ENCODE data around the gene HUS1.
"Not testable (repeated sequence)": the region's sequence is repeated elsewhere in the genome, so short reads cannot be mapped to it uniquely, and the experiment has no call there.

The HUS1 gene

DNA sequence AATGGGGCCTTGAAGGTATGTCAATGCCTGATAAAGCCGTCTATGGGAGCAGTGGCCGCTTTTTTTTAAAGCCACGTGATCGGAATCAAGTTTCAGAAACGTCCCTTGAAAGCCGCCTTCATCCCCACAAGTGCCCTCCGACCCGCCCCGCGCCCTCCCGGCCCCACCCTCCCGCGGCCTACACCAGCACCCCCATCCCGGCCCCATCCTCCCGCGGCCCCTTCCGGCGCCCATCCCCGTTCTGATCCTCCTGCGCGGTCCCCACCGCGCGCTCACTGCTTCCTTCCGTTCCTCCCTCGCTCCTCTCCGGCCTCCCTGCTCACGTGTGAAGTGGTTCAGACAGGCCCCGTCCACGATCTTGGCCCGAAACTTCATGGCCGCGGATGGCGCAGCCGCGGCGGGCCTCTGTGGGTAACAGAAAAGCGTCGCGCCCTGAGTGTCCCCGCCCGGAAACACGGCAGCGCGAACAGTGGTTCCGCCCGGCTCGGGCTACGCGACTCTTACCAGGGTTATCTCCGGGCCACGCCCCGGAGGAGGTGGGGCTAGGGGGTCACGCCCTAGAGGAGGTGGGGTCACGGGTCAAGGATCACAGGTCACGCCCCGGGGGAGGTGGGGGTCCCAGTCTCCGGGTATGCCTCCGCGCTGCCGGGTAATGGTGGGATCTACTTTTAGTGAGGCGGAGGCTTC lies at the start of gene HUS1:
TSS of gene HUS1 (minus strand) at position 471 of the 687 bp plus-strand sequence. CDS start at position 375, 96 bp downstream.
- peak; percentile 90 for DNase-seq

DNA sequence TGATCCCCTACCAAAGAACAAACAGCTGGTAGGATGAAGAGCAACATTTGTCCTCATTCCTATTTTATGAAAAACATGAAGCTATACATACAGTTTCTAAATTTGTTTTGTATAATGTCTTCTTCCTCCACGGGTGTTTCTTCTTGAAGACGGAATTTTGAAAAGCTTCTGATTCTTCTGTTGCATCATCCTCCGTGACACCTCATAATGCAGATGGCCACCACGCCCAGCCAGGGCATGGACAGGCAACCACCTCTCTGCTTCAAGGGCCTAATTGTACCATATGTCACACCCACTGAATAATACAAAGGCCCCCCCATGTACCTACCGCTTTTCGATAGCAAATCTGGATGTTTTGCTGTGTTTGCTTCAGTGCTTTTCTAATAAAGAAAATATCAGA lies 49.5 kb upstream of the HUS1 start, which contains the start of gene SUN3:
TSS of gene SUN3 (minus strand) at position 170 of the 400 bp plus-strand sequence. CDS start at position 1, 169 bp downstream.
- no peak for DNase-seq

DNA sequence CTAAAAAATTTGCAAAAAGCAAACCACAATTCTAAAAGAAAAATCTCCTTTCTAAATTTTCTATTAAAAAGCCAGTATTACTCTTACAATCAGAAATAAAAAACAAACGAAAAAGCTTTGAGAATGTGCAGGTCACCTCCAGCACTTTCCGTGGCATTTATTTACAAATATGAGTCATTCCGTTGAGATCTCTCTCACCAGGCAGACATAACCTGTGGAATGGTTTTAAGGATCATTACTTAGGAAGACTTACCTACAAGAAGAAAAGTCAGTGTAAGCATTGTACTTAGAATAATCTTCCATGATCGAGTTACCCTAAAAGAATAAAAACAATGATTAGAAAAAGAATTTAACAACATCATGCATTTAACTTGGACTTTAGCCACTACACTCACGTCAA lies 46.2 kb upstream of the HUS1 start:
- no peak for DNase-seq

- DNase-seq, result no peak
These were observed 38.3 kb upstream of the HUS1 start for GRCh38 chr7:48017674-48018073.

- DNase-seq, result no peak
These were observed 37.2 kb upstream of the HUS1 start for GRCh38 chr7:48016641-48017040.

DNA sequence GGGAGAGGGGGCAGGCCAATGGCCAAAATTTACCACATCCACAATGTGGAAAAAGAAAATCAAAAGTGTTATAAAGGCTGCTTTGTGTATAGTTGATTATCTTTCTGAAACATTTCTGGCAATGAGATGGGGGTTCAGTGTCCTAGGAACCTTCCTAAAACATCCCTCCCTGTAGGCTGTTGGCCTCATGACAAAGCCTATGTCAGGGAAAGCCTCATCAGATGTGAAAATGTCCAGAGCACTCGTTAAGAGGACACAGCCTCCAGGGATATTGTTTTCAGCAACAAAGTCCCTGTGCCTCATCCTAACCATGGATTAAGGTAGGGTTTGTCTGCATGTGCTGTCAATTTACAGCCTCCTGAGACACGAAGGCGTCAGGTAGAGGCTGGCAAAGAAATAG lies 32.5 kb upstream of the HUS1 start:
- DNase-seq, result no peak

- DNase-seq, result no peak
These were observed 31.9 kb upstream of the HUS1 start for GRCh38 chr7:48011323-48011722.

DNA sequence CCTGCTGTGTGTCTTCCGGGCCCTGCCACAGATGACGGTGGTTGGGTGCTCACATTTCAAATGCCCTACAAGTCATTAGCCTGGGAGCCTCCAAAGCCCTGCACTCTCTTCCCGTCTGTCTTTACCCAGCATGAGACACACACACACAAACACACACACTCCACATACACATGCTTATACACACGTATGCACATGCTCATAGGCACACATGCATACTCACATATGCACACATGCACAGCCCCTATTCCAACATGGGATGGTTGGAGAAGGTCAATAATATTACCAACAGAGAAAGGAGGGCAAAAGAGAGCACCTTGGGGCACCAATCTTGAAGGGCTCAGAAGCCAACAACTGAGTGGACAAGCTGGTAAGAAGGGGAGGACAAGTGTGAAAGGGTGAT lies 30.5 kb upstream of the HUS1 start:
- DNase-seq, result no peak

- no peak for DNase-seq
These were observed 29.8 kb upstream of the HUS1 start for GRCh38 chr7:48009257-48009656.

DNA sequence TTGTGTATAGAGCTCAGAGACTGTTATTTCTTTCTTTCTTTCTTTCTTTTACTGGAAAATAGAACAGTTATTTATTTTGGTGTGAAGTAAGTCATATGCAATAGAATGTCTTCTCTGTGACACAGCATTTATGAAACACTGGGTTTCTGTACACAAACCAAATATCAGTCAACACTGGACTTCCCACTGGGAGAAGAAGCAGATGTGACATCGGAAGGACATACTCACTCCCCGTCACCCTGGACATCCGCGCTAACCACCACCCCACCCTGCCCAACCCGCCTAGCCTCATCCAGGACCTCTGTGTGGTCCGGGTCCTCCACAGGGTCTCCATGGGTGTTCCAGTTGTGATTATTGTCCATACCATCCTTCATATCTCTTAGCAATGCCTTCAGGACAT lies 27.5 kb upstream of the HUS1 start:
- no peak for DNase-seq

GRCh38 chr7:48004638-48005037 lies 25.2 kb upstream of the HUS1 start:
- DNase-seq, result no peak

- DNase-seq, result no peak
These were observed 24.6 kb upstream of the HUS1 start for GRCh38 chr7:48004032-48004431.

GRCh38 chr7:48000164-48000563 lies 20.7 kb upstream of the HUS1 start:
- not testable (repeated sequence) for DNase-seq

DNA sequence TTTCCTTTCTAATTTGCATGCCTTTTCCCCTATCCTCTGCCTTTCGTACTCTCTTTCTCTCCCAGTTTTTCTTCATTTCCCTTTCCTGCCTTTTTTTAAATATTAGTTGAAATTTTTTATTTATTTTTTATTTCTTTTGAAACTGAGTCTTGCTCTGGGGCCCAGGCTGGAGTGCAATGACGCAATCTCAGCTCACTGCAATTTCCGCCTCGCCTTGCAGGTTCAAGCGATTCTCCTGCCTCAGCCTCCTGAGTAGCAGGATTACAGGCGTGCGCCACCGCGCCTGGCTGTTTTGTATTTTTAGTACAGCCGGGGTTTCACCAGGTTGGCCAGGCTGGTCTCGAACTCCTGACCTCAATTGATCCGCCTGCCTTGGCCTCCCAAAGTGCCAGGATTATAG lies 20.0 kb upstream of the HUS1 start:
- no peak for DNase-seq

GRCh38 chr7:47992446-47992845 lies 13.0 kb upstream of the HUS1 start:
- DNase-seq, result no peak

- DNase-seq, result peak; percentile 78
These were observed 12.4 kb upstream of the HUS1 start for GRCh38 chr7:47991741-47992311.

DNA sequence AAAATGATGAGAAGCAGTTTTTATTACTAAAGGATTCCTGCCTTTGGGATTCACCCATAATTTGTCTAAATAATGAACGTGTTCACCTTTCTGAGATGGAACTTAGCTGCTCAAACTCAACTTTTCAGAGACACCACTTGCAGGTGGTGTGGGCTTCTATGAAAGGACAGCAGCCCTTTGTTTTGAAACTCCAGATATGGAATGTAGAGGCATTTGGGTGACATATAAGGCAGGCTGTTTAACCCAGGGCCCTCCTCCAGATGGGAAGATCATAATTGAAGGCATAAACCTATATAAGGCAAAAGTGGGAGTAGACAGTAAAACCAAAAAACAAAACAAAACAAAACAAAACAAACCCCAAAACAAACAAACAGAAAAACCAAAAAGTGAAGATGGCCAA lies 11.9 kb upstream of the HUS1 start:
- DNase-seq, result no peak

GRCh38 chr7:47990592-47990991 lies 11.2 kb upstream of the HUS1 start:
- no peak for DNase-seq

DNA sequence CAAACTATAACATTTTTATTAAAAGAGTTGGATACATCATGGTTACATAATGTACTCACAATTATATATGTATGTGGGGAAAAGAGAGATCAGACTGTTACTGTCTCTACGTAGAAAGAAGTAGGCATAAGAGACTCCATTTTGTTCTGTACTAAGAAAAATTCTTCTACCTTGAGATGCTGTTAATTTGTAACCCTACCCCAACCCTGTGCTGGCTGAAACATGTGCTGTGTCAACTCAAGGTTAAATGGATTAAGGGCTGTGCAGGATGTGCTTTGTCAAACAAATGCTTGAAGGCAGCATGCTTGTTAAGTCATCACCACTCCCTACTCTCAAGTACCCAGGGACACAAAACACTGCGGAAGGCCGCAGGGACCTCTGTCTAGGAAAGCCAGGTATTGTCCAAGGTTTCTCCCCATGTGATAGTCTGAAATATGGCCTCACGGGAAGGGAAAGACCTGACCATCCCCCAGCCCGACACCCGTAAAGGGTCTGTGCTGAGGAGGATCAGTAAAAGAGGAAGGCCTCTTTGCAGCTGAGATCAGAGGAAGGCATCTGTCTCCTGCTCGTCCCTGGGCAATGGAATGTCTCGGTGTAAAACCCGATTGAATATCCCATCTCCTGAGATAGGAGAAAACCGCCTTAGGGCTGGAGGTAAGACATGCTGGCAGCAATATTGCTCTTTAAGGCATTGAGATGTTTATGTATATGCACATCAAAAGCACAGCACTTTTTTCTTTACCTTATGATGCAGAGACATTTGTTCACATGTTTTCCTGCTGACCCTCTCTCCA lies 10.4 kb upstream of the HUS1 start:
- not testable (repeated sequence) for DNase-seq

GRCh38 chr7:47988496-47989386 lies 9.3 kb upstream of the HUS1 start:
- DNase-seq, result no peak

- no peak for DNase-seq
These were observed 3.2 kb upstream of the HUS1 start for GRCh38 chr7:47982610-47983009.

DNA sequence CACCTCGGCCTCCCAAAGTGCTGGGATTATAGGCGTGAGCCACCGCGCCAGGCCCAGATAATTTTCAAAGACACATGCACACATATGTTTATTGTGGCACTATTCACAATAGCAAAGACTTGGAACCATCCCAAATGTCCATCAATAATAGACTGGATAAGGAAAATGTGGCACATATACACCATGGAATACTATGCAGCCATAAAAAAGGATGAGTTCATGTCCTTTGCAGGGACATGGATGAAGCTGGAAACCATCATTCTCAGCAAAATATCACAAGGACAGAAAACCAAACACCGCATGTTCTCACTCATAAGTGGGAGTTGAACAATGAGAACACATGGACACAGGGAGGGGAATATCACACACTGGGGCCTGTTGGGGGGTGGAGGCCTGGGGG lies 1.2 kb upstream of the HUS1 start:
- DNase-seq, result not testable (repeated sequence)

- no peak for DNase-seq
These were observed 392 bp upstream of the HUS1 start for GRCh38 chr7:47979832-47980181.

All from stimulated activated CD4-positive, alpha-beta T cell treated with anti-CD3 and anti-CD28 coated beads, Interleukin-12 subunit alpha, Interleukin-12 subunit beta, amount 100 ng/mL, for 4 hours (primary cell).